Activated naive CD4-positive, alpha-beta T cell treated with anti-CD3 and anti-CD28 coated beads, Interleukin-2, amount 50 U/mL, for 72 hours (primary cell): ENCODE data around the gene ATP2C2. TPM values are rescaled to one million over a fixed set of nuclear protein-coding genes. Genes with fewer than 3 reads are reported as not detected.
"Not testable (repeated sequence)": the region's sequence is repeated elsewhere in the genome, so short reads cannot be mapped to it uniquely, and the experiment has no call there.

Source experiments
- ATAC-seq, 2 donors: fragments of 150-1000 bp; cut with Tn5 transposase; 2 replicates each; pipeline ENCODE4 v1.10.0; 2021; ENCODE audit warnings: mild to moderate bottlenecking in 2 of 2, moderate library complexity in 2 of 2
- DNase-seq, 2 donors: peaks; one replicate each; pipeline ENCODE4 v3.0.0; 2021 to 2022; ENCODE audit warnings: low spot score in 2 of 2
- H3K27ac Mint-ChIP-seq, 2 donors: one replicate each; pipeline ENCODE4 v1.8.0; 2022; ENCODE audit warnings: mild to moderate bottlenecking in 2 of 2, mixed read lengths in 2 of 2
- H3K36me3 Mint-ChIP-seq, 2 donors: one replicate each; pipeline ENCODE4 v1.8.0; 2022; ENCODE audit warnings: mixed read lengths in 2 of 2
- H3K9me3 Mint-ChIP-seq, 2 donors: one replicate each; pipeline ENCODE4 v1.8.0; 2022; ENCODE audit warnings: mixed read lengths in 2 of 2
- total RNA-seq, 2 donors: library from RNA; stranded (reverse); gene quantifications; one replicate each; pipeline ENCODE4 v1.2.3, GENCODE V29; 2022

Gene ATP2C2
- total RNA-seq, 2 donors from 2014 or later, result not detected

DNA sequence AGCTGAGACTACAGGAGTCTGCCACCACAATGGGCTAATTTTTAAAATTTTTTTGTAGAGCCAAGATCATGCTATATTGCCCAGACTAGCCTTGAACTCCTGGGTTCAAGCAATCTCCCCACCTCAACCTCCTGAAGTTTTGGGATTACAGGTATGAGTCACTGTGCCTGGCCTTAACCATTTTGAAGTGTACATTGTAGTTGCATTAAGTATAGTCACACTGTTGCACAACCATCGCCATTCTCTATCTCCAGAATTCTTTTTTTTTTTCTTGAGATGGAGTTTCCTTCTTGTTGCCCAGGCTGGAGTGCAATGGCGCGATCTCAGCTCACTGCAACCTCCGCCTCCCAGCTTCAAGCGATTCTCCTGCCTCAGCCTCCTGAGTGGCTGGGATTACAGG is 35.1 kb downstream of the ATP2C2 start:
- not testable (repeated sequence) for ATAC-seq, H3K9me3 Mint-ChIP-seq, DNase-seq, H3K36me3 Mint-ChIP-seq, H3K27ac Mint-ChIP-seq

GRCh38 chr16:84404324-84404723 is 36.0 kb downstream of the ATP2C2 start:
- H3K27ac Mint-ChIP-seq, result no peak overlapping the region

DNA sequence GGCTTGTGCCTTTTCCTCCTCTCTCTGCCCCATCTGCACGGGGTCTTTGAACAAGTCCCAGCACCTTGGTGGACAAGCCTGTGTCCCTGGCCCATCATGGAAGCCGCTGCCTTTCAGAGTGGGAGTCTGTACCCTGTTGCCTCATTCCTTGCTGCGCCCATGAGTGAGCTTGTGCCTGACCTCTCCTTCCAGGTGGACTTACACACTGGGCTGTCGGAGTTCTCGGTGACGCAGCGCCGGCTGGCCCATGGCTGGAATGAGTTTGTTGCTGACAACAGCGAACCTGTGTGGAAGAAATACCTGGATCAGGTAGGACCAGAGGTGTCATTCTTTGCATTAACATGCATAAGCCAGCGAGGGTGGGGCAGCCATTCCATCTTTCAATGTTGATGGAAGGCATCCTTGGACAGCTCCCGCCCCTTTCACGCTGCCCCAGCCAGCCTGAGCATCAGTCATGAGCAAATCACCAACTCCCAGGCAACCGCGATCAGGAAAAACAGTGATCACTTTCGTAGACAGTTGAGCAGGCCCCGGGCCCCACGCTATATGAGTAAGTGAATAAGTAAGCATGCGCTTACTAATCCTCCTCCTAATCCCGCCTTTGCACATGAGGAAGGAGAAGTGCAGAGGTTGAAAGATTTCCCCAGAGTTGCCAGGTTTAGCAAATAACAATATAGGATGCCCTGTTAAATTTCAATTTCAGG is 36.8 kb downstream of the ATP2C2 start:
- no peak for ATAC-seq
- no peak for DNase-seq
- Mint-ChIP-seq H3K9me3 (no peaks in the 10 kb centered on the region), H3K27ac (no peak overlapping the region), H3K36me3 (no peaks in the 10 kb centered on the region)

More at GRCh38 chr16:84404324-84404723, 36.0 kb downstream of the ATP2C2 start:
- no peak for DNase-seq
- Mint-ChIP-seq H3K36me3 (no peaks in the 10 kb centered on the region), H3K9me3 (no peaks in the 10 kb centered on the region)
- no peak for ATAC-seq

GRCh38 chr16:84406006-84406963 is 37.9 kb downstream of the ATP2C2 start:
- H3K27ac Mint-ChIP-seq, result no peak overlapping the region
- no peaks in the 10 kb centered on the region for H3K36me3 Mint-ChIP-seq
- H3K9me3 Mint-ChIP-seq, result no peaks in the 10 kb centered on the region
- ATAC-seq, result no peak
- no peak for DNase-seq

DNA sequence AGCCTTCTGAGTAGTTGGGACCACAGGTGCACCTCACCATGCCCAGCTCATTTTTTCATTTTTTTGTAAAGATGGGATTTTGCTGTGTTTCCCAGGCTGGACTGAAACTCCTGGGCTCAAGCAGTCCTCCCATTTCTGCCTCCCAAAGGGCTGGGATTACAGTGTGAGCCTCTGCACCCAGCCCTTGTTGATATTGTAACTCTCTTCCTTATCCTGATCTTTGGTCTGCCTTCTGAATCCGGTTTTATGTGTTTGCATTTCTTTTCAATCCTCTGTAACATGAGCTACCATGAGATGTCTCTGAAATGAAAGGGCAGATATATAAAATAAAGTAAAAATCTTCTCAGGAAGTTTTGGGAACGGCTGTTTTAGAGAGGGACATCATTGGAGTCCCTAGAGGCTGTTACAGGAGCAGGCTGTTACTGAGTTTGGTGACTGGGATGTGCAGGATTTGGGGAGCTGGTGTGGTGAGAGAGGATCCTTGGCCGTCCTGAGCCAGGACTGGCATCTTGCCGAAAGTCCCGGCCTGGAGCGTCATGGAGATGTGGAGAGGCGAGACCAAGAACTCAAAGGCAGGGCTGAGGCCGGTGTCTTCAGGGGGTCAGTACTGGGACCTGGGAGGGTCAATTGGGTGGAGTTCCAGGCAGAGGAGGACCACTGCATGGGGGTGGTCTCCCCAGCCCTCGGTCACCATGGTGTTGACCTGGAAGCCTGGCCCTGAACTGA is 39.4 kb downstream of the ATP2C2 start:
- no peak for ATAC-seq
- Mint-ChIP-seq H3K36me3 (no peaks in the 10 kb centered on the region), H3K27ac (no peak overlapping the region), H3K9me3 (no peaks in the 10 kb centered on the region)
- no peak for DNase-seq

DNA sequence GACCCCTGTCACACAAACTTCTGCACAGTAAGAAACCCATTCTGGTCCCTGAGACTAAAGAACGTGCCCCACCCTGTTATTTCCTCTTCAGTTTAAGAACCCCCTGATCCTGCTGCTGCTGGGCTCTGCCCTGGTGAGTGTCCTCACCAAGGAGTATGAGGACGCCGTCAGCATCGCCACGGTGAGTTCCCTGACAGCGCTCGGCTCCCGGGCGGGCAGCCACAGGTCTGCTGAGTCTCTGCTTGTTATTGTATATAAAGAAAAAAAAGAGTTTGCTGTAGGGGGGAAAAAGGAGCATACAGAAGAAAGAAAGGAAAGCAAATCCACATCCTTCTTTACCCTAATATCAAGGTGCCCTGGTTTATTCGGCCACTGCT is 40.0 kb downstream of the ATP2C2 start:
- no peak for DNase-seq
- Mint-ChIP-seq H3K9me3 (no peaks in the 10 kb centered on the region), H3K36me3 (no peaks in the 10 kb centered on the region), H3K27ac (no peak overlapping the region)
- no peak for ATAC-seq

GRCh38 chr16:84408856-84409255 is 40.5 kb downstream of the ATP2C2 start:
- ATAC-seq (no peak), DNase-seq (no peak)
- Mint-ChIP-seq H3K9me3 (no peaks in the 10 kb centered on the region), H3K27ac (no peak overlapping the region), H3K36me3 (no peaks in the 10 kb centered on the region)

DNA sequence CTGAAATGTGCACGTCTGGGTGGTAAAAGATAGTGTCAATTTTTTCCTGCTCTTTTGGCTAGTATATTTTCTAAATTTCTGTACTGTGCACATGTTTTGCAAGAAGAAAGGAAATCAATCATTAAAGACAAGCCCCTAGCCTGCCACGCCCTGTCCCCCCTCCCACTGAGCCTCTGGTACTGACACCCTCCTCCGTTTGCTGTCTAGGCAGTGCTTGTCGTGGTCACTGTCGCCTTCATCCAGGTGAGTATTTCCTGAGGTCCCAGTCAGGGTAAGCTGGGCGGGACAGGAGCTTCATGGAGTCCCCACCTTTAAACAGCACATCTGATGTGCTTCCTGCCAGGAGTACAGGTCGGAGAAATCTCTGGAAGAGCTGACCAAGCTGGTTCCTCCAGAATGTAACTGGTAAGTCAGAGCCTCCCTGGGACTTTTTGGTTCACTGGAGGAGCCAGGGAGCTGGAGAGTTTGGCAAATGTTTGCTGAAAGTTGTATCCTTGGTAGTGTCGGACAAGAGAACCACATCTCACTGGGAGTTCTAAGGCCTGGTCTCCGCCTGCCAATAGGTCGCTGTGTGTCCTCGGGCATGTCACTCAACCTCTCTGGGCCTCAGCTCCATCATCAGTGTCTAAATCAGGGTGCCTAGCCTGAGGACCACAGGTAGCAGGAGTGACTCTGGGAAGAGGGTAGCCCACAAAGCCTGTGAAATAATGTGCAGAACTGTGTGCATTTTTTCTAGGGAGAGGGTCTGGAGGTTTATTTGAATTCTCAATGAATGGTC is 42.2 kb downstream of the ATP2C2 start:
- ATAC-seq, result no peak
- H3K36me3 Mint-ChIP-seq, result no peaks in the 10 kb centered on the region
- no peak for DNase-seq
- no peaks in the 10 kb centered on the region for H3K9me3 Mint-ChIP-seq
- H3K27ac Mint-ChIP-seq, result no peak overlapping the region

DNA sequence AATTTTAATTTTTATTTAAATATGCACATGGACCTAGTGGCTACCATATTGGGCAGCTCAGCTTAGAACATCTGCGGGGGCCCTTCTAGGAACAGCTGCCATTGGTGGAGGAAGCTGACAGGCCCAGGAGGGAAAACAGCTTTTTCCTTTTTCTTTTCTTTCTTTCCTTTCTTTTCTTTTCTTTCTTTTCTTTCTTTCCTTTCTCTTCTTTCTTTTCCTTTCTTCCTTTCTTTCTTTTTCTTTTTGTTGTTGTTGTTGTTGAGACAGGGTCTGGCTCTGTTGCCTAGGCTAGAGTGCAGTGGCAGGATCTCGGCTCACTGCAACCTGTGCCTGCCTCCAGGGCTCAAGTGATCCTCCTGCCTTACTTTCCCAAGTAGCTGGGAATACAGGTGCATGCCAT is 43.4 kb downstream of the ATP2C2 start:
- no peak overlapping the region for H3K27ac Mint-ChIP-seq
- DNase-seq, result no peak
- H3K9me3 Mint-ChIP-seq, result no peaks in the 10 kb centered on the region
- no peak for ATAC-seq
- no peaks in the 10 kb centered on the region for H3K36me3 Mint-ChIP-seq

GRCh38 chr16:84412262-84412661 is 43.9 kb downstream of the ATP2C2 start:
- Mint-ChIP-seq H3K36me3 (no peaks in the 10 kb centered on the region), H3K27ac (no peak overlapping the region), H3K9me3 (no peaks in the 10 kb centered on the region)
- ATAC-seq (no peak), DNase-seq (no peak)

DNA sequence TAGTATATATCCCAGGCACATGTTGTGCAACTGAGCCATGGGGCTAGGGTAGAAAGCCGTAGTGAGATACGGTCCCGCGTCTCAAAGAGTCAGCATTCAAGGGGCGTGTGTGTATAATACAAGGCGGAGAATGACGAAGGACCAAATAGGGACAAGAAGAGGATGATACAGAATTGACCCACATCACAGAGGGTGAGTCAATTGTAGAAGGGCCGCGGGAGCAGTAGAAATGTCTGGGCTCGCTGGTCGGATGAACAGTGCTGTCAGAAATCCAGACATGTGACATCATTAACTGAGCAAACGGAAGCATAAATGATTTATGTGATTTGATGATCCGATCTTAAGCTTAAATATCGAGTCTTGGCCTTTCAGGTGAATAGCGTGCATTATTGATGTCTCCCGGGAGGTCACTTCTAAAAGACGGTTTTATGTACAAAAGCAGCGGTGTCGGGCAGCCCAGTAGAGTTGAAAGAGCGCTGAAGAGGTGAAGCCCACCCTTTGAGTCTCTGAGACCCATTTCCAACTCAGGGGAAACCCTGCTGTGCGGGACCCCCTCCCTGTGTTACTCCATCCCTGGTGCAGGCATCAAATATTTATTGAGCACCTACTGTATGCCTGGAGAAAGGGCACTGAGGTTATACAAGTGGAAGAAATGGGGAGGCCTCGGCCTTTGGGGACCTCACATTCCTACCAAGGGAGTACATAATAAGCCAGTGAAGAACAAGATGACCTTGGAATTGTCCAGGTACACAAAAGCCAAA is 45.1 kb downstream of the ATP2C2 start:
- H3K27ac Mint-ChIP-seq, result no peak overlapping the region
- no peaks in the 10 kb centered on the region for H3K36me3 Mint-ChIP-seq
- DNase-seq (no peak), ATAC-seq (no peak)
- H3K9me3 Mint-ChIP-seq, result no peaks in the 10 kb centered on the region

DNA sequence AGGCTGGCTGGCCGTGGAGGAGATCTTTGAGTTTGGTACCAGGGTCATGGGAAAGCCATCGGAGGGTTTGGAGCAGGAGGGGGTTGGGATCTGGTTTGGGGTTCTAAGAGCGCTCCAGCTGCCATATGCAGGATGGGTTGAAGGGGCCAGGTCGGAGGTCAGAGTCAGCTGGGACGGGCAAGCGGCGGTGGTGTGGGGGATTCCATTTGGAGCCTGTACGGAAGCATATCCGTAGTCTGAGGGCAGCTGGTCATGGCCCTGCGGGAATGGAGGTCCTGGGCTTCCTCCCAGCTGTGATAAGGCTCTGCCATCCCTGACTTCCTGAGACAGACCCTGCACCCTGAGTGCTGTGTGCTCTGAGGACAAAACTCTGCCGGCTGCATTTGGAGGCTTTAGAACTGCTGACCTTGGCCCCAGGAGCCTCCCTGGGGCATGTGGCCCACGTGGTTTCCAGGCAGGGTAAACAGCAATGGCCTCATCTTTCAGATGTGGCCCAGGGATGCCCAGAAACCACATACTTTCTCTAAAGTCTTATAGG is 46.5 kb downstream of the ATP2C2 start:
- Mint-ChIP-seq H3K9me3 (no peaks in the 10 kb centered on the region), H3K36me3 (no peaks in the 10 kb centered on the region), H3K27ac (no peak overlapping the region)
- DNase-seq (no peak), ATAC-seq (no peak)

DNA sequence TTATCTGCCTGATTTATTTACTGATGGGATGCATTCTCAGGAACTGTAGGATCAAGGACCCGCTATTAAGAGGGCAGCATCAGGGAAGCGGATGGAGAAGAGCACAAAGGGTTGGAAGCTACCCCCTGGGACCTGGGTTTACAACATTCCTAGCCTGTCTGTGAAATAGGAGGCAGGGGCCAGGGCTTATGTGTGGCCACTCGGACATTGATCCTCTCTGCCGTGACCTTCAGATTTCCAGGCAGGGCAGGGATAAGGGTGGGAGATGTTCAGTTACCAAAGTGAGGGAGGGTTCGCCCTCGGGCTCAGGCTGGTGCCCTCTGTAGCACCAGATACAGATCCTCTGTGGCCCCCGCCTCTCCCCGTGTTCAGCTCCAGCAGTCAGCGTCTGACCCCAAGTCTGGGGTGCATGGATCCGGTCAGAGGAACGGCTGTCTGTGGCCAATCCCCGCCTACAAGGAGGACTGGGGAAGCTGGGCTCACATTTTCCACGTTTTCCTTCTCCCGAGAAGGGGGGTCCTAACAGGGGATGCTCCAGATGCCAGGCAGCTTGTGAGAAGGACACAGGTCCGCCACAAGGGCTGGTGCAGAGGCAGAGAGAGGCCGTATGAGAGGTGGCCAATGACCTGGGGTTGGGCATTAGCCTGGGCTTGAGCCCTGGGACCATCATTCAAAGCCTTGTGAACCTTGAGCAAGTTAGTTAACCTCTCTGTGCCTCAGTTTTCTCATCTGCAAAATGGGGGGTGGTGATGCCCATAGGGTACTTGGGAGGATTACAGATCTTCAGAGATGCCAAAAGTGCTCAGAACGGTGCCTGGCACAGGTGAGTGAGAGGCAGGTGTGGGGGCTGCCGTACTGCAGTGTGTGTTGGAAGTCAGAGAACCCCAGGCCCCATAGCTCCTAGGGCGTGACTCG is 48.3 kb downstream of the ATP2C2 start:
- ATAC-seq (no peak), DNase-seq (no peak)
- Mint-ChIP-seq H3K27ac (no peak overlapping the region), H3K9me3 (no peaks in the 10 kb centered on the region), H3K36me3 (no peaks in the 10 kb centered on the region)

DNA sequence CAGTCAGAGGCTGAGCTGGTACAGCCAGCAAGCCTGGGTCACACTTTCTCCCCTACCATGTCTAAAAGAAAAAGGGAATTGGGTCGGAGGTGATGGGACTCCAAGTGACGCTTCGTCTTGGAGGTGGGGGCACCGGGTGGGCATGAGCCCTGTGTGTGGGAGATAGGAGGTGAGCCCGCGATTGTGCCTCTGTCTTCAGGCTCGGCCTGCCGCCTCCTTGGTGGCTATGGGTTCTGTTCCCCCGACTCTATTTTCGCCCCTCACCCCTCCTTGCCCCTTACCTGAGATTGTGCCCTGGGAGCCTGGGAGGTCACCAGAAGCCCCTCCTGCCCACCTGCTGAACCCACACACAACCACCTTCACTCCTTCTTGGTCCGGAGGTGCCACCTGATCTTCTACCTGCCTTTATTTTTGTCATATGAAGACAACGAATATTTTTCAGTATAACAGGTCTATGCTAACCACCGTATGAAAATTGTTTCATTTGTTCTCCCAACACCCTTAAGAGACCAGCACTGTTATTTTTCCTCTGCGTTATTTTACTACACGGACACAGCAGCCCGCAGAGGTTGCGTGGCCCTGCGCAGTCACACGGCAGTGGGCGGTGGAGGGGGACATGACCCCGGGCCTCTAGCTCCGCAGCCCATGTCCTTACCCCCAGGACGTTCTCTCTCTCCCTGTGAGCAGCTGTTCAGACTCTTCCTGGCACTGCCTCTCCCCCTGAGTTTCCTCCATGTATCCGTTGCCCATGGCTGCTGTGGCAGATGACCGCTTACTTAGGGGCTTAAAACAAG is 49.9 kb downstream of the ATP2C2 start:
- H3K9me3 Mint-ChIP-seq, result peaks cover under 1 to 5% of the 10 kb centered on the region in 2 donors
- no peak for DNase-seq
- no peak for ATAC-seq
- H3K27ac Mint-ChIP-seq, result no peak overlapping the region
- H3K36me3 Mint-ChIP-seq, result peaks cover 0 to under 1% of the 10 kb centered on the region in 2 donors
